IPS-NIHi7 (cell line): Measurements from ENCODE around the gene SESN1.
A peak's percentile ranks its signal among the peaks of the same experiment; 100 is the strongest.

Experiments used
- DNase-seq: peaks from one replicate; pipeline ENCODE4 v3.0.0; 2012; ENCODE audit warnings: mixed read lengths; ENCODE audit errors: extremely low spot score

Gene SESN1

DNA sequence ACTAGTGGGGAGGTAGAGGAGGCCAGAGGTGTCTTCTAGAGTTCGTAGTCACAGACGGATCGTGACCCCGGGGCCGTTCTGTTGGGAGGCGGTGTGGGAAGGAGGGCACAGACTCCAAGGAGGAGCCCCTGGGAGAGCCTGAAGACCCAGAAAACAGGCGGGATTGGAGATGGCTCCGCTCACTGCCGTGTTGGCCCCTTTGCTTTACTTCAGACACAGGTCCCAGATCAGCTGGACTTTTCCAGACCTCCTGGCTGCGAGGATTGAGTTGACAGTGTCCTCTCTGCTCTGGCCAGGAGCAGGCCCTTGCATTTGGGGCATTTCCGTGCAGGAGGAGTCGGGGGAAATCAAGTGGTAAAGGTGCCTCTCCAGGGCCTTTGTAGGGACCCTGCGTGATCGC lies 133.6 kb downstream of the SESN1 start:
- DNase-seq, result no peak

DNA sequence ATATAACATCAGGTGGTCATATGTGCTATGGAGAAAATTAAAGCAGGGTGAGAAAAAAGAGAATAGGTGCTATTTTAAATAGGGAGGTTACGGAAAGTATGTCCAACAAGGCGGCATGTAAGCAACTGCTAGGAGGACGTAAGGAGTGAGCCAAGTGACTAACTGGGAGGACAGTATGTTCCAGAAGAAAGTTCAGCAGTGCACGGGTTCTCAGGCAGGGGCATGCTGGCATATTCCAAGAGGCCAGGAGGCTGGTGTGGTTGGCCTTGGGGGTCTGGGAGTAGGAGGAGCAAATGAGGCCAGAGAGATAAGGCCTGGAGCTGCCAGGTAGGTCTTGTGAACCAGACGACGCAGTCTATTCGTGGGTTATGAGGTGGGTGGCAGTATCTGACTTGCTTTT lies 134.0 kb downstream of the SESN1 start:
- DNase-seq, result no peak

DNA sequence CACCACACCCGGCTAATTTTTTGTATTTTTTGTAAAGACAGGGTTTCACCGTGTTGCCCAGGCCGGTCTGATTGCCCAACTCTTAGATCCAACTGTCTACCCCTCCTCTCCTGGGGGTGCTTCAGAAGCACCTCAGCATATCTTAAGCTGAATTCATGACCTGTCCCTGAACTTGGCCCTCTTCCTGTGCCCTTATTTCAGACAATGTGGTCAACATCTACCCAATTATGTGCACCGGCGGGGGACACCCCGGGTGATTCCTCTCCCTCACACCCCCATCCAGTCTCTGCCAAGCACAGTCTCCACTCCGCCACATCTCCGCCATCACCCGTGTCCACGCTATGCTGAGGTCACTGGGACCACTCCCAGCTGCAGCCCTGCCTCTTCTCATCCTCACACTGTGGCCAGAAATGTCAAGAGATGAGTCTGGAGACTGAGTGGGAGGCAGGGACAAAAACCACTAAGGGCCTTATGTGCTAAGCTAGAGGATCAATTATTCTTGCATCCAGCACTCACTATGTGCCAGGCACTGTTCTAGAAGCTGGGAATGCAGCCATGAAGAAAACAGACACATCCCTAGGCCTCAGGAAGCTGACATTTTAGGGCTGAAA lies 134.6 kb downstream of the SESN1 start:
- DNase-seq, result no peak

DNA sequence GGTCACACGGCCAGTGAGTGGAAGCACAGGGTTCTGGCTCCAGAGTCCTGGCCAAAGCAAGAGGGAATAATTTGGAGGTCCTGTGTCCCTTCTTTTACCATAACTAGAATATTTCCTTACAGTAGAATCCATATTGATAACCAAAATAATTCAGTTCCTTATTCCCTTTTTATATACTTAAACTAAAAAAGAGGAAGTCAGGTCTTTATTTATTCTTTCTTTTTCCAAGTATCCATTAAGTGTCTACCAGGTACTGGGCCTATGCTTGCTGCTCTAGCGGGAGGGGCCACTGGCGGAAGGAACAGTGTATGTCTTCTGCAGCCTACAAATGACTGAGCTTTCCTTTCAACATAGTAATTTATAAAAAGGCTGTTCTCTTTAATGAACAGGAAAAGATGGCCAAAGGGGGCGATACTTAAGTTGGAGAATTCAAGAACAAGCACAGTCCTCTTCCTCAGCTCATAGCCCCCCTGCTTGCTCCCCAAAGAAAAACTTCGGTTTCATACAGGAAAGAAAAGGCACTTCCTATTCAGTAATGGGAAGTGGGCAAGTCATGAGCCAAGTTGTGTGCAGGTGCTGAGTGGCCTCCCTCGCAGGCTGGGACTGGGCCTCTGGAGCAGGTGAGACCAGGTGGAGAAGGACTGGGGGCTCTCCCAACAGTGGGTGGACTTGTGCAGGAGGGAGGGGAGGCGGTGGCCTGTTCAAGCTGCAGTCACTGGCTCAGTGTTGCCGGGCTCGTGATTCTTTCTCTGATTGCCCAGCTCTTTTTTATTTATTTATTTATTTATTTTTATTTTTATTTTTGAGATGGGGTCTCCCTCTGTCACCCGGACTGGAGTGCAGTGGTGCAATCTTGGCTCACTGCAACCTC lies 135.5 kb downstream of the SESN1 start:
- DNase-seq, result no peak

DNA sequence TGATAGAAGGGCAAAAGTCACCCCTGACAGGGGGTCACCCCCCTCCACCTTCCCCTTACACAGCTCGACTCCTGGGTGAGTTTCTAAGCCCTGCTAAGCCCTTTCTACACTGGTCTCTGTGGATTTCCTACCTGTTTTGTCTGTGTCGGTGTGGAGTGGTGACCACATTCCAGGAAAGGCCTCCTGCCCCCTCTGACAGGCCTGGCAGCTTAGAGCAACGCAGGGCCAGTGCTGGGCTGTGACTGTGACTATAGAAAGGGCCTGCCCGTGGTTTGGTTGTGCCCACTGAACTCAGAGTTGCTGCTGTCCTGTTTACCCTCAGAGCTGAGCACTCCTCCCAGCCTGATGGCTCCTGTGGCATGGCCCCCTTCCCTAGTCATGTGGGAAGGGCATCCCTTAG lies 137.4 kb downstream of the SESN1 start:
- DNase-seq, result no peak

DNA sequence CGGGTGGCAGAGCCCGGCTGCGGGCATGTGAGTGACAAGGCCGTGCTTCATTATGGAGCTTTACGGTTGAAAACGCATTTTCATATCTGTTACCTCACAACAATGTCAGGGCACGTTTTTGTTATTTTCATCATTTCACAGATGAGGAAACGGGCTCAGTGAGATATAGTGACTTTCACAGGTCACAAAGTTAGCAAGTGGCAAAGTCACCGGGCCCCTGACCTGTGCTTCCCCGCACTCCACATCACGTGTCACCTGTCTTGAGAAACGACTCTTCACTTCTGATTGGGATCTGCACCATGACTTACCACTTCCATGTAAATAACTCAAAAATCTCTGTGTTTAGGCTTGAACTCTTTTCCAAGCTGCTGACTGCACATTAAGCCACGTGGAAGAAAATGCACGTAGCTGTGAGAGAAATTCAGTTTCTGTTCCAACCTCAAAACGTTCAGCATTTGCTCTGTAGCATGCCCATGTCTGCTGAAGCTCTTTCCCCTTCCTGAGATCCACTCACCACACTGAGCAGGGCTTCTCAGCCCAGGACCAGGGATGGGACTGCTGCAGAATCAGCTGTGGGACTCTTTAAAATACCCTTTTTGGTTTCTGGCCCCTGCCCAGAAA lies 139.2 kb downstream of the SESN1 start:
- DNase-seq, result no peak

DNA sequence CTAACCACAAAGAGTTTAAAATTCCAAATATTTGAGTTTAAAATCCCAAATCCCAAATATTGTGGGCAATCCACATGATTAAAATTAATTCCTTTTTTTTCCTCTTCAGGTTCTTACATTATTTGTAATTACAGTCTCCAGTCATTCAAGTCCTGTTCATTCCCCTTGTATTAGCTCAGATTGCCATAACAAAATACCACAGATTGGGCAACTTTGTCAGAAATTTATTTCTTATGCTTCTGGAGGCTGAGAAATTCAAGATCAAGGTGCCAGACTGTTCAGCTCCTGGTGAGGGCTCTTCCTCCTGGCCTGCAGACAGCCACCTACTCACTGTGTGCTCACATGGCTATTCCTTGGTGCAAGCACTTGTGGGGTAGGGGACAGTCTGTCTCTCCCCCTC lies 141.0 kb downstream of the SESN1 start:
- DNase-seq, result no peak

DNA sequence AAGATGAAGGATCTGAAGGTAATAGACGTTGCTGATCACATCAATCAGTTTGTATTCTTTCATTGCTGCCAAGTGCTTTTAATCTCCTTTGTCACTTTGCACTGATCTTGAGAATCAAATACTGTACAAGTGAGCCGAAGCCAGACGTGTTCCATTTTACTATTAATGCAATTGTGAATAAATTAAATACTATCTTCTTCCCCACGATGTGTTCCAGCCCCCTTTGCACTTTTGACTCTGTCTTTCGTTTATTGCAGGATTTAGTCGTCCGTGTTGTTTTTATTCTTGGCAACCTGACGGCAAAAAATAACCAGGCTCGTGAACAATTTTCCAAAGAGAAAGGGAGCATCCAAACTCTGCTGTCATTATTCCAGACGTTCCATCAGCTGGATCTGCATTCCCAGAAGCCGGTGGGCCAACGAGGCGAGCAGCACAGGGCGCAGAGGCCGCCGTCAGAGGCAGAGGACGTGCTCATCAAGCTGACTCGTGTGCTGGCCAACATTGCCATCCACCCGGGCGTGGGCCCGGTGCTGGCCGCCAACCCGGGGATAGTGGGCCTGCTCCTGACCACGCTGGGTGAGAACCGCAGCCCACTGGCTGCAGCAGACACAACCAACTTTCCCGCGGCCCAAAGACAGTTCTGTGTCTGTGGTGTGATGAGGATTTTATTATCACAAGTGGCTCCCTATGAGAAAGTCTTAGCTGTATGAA lies 141.7 kb downstream of the SESN1 start:
- no peak for DNase-seq

DNA sequence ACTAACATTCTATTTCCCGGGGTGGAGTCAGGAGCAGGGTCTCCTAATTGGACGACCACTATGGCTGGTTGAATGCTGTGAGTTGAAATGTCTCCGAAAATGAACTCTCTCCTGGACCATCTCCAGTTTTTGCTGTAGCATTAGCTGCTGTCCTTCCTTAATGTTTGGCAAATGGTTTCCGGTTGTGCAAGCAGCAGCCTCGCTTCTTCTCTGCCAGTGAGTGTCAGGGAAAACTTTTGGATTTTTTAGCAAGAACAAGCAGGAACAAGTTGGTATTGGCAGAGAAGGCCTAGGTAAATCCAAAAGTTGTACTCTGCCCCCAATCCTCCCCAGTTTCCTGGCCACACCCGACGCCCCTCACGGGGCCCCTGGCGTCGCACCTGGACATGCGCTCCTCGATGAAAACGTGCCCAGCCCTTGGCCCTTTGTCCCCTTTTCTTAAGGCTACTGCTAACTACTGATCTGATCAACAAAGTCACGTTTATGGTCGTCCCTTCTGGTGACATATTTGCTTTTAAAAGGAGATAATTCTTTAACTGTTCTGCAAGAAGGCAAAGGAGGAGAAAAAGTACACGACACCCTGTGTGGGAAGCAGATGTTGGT lies 143.2 kb downstream of the SESN1 start:
- DNase-seq, result no peak

DNA sequence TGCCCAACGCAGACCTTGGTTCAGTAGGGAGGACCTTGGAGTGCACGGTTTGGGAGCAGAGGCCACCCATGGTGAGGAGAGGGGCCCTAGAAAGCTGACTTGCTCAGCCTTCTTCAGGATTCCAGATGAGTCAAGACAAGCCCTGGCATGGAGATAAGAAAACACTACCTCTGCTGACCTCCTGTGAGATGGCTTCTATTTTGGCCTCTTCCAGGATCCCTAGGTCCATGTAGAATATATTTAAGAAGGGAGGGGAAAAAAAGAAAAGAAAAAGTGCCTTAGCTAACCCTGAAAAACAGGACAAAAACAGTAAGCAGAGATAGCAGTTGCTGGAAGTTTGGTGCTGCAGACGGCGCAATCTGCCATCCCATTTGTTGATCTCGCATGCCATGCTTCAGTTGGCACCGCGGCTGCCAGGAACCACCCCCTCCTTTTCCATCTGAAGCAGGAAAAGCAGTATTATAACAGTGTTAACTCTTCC lies 146.4 kb downstream of the SESN1 start:
- DNase-seq, result no peak

DNA sequence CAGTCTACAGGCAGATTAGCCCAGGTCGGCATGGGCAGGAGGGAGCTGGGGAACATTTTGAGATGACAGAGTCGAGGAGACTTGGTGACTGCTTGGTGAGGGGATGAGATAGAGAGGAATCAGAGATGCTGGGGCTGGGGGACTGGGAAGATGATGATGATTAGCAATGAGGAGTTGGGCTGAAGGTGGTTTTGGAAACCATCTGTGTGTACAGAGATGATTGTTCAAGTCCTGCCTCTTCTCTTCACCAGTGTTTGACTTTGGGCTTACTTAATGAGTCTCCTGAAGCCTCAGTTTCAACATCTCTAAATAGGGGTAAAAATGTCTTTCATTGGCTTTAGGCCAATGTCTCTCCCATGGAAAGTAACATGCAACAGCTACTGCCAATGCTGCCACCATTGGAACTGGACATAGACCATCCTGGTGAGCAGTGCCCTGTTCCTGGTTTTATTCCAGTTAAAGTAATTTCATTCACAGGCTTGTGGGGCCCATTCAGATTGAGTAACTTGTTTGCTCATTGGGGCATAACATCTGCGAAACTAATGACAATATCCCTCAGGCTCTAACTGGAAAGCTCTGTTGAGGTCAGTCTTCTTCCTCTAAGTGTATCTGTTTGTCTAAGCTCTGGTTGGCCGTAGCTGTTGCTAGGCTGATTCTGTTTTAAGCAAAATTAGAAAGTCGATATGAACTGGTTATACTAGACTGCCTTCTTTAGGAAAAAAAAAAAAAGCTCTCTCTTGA lies 147.4 kb downstream of the SESN1 start:
- no peak for DNase-seq

DNA sequence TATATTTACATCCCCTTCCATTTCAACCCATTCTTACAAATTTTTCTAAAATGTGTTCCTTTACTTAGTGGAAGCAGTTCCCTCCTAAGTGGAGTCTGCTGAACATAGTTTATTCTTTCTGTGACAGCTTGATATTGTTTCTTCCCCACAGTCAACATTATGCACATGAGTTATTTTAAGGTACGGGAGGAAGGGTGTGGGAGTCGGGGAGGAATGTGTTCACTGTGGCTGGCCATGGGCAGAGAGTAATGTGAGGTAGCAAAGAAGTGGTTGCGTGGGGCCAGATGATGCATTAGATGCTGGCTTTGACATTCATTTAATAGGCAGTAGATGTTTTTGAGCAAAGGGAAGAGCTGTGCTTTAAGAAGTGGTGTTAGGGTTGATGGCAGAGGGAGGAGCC lies 148.0 kb downstream of the SESN1 start:
- DNase-seq, result no peak

DNA sequence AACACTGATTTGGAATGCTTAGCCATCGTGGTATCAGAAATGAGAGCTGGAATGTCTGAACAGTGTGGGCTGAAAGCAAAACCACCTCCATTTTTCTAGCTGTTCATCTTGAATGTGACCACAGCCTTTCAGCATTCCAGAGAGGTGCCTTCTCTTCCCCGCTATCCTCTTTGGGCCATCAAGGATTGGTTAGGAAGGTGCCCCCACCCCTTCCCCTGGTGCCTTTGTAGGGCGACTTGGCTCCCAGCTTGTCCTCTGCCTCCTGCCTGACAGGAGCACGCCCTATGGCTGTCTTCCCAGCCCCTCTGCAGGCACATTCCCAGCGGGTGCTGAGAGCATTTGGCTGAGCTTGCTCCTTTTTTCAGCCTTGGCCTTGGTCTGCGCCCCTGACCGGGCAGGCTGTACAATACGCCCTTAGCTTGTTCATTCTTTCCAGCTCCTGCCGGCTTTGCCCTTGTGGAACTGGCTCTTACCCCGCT lies 148.9 kb downstream of the SESN1 start:
- DNase-seq, result peak; percentile 45

DNA sequence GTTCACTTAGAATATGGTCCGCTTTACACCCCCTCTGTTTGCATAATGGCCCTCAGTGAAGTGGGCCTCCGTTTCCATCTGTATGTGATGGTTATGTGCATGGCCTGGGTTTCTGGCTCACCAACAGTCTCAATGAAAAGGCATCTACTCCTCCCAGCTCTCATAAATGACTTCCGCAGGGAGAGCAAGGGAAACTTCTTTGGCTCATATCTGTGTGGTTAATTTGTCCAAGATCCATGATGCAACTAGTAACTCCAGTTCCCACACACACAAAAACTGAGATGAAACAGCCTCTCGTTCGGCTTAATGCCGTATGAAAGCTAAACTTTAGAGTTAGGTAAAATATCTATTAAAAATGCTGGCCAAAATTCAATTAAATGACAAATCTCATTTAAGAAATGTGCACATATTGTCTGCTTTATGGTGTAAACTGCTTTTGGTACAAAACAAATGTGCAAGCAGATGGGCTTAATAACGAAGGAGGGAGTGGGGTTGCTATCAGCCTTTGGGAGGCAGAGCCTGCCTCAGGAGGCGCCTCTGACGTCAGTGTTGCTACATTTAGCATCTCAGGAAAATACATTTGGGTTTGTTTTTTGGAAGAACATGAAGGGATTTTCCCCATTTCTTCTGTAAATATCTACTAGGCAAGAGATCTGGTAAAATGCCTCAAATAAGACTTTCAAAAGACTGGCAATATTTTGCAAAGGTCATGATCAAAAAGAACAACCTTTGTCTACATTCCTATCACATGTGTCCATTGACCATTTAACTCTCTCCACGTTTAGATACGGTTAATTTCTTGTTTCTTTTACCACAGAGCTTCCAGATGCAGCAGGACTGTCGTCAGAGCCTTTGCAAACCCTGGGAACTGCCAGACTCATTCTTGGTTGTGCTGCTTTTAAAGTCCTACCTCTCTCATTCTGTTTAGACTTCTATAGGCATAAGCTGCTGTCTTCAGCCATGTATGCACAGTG lies 149.7 kb downstream of the SESN1 start:
- no peak for DNase-seq

DNA sequence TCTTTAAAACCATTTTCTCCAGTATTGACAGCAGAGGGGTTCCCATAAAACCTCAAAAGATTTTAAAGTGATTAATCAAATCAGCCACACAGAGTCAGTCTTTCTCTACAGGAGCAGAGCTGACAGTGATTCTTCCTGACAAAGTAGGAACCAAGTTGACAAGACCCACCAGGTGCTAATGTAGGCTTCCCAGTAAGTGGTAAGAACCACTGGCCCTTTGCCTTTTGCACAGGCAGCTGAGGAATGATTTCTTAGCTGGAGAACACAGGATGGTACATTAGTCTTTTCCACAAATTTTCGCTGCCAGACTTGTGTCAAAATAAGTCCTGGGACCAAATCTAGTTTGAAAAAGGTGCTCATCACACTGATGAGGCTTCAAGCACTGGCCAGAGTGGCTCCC lies 150.6 kb downstream of the SESN1 start:
- no peak for DNase-seq

DNA sequence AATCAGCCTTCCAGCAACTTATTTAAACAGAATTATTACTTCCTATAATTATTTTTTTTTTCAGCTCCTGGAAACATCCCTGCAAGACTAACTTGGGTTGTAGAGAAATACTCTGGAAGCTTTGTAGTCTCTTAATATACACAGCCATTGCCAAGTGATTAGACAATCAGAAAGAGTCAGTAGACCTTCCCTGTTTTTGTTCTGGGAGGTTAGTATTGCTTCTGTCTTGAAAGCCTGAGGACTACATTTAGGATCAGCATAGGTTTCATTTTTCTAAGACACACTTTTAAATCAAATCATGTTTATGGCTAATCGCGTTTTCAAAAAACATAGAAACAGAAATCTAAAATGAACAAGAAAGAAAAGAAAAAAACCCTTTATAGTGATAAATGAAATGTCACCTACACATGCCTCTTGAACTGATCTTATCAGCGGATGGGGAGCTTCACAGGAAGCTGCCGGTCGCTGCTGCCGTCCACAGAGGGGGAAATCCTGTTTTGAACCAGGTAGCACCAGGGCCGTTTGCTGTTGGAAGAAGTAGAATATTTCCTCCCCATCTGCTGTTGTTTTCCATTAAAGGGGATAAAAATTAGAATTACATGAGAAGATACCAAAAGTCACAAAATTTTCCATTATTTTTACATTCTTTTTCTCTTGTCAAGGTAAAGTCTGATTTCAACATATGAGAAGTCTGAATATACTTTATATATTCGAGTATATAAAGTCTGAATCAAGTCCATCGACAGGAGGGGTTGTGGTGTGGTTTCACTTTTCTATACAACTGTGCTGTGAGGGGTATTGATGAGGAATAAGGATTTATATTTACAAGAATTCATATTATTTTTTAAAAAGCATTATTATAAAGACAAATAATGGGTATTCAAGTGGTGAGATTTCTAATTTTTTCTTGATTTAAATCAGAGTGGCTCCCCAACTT lies 151.8 kb downstream of the SESN1 start:
- DNase-seq, result no peak

DNA sequence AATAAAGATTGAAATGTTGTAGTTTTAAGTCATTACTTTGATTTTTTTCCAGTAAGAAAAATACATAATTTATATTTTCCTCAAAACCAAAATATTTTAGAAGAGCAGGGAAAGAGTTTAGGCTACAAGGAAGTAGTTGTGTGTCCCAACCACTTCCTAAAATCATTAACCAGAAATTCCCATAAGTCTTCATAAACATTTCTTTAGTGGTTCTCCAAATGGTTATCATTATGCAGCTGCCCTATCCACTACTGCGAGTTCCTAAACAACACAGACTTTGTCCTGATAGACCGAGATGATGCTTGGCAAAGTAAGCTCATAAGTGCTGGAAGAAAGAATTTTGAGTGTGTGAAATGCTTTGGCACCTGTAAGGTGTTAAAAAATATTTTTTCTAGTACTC lies 152.8 kb downstream of the SESN1 start:
- no peak for DNase-seq

DNA sequence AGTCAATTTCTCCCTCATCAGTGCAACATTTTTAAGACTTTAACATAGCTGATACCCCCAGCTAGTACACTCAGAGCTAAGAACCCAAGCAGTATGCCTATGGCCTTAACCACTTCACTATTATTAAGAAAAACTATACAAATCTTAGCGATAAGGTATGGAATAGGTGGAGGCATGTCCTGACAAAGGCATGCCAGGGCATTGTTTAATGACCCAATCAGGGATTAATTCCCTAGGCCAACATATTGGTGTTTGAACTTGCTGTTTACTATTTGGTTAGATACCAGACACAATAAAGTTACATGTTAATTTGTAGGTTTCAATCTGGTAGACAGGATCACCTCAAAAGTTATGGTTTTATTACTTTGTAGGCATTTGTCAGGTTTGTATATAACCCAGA lies 153.4 kb downstream of the SESN1 start:
- DNase-seq, result no peak

DNA sequence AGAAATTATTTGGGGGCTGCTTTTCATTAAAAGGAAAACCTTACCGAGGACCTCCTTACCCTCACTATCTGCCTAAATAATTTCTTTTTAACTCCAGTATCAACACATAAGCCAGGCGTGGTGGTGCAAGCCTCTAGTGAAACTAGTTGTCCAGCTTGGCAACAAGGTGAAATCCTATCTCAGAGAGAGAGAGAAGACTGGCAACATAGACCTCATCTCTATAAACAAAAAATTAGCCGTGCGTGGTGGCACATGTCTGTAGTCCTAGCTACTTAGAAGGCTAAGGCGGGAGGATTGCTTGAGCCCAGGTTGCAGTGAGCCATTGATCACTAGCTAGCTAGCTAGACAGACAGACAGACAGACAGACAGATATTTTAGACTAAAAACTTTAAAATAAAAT lies 153.9 kb downstream of the SESN1 start:
- DNase-seq, result no peak
